ENCODE data around the gene ATP11A.

GRCh38 chr13:112790735-112791641 lies 101.2 kb downstream of the ATP11A start:
- TF ChIP-seq SUZ12 (IDR thresholded peaks at IDR 0.05; ENCODE audit: extremely low read depth, insufficient read depth, insufficient read length) (no peak), ZNF274 (IDR thresholded peaks at IDR 0.05; ENCODE audit: low read depth, low read length) (no peak), YY1 (IDR thresholded peaks at IDR 0.05; ENCODE audit: insufficient read depth, insufficient read length) (no peak)

All from NT2/D1 (cell line).